MCF 10A (cell line): ENCODE measurements around the gene USP13. TPM values are rescaled to one million over a fixed set of nuclear protein-coding genes. Genes with fewer than 3 reads are reported as not detected.

ENCODE experiments used
- Bru-seq: library from RNA; stranded (reverse); fragments of 400-500 nt; gene quantifications from one replicate; lab custom pipeline; 2021; lab: Mats Ljungman, UMichigan
- BruChase-seq, 2 experiments: library from RNA; stranded (reverse); fragments of 400-500 nt; gene quantifications; one replicate each; lab custom pipeline; 2021; lab: Mats Ljungman, UMichigan
- BruUV-seq: library from RNA; stranded (reverse); fragments of 400-500 nt; replicated peaks from 2 replicates; lab custom pipeline; 2021; lab: Mats Ljungman, UMichigan
- CTCF ChIA-PET: fragments of 300-600 bp; sonication (Branson Sonifier 250); formaldehyde crosslinking; extraction: SDS; loops from one replicate; lab custom pipeline; 2021; ENCODE audit warnings: antibody characterized with exemption, inconsistent platforms; lab: Yijun Ruan, JAX
- POLR2A ChIA-PET: fragments of 300-600, 350-650 bp; sonication (Branson Sonifier 250); formaldehyde crosslinking; extraction: SDS; loops from one replicate; lab custom pipeline; 2020; ENCODE audit warnings: antibody characterized with exemption, inconsistent platforms; lab: Yijun Ruan, JAX
- DNase-seq: peaks from one replicate; pipeline ENCODE4 v3.0.0-alpha.2; 2018; ENCODE audit not compliant: unreplicated experiment
- H3K27ac Mint-ChIP-seq: one replicate; pipeline ENCODE4 v1.8.0; 2022; ENCODE audit warnings: mild to moderate bottlenecking, low read depth, mixed read lengths; ENCODE audit not compliant: unreplicated experiment
- H3K27me3 Mint-ChIP-seq: one replicate; pipeline ENCODE4 v1.8.0; 2022; ENCODE audit warnings: mixed read lengths; ENCODE audit not compliant: insufficient read depth, unreplicated experiment
- H3K36me3 Mint-ChIP-seq: one replicate; pipeline ENCODE4 v1.8.0; 2022; ENCODE audit warnings: mild to moderate bottlenecking, moderate library complexity, mixed read lengths; ENCODE audit not compliant: insufficient read depth, unreplicated experiment
- H3K4me1 Mint-ChIP-seq: one replicate; pipeline ENCODE4 v1.8.0; 2022; ENCODE audit warnings: mixed read lengths; ENCODE audit not compliant: insufficient read depth, unreplicated experiment
- H3K4me3 Mint-ChIP-seq: one replicate; pipeline ENCODE4 v1.8.0; 2022; ENCODE audit warnings: mild to moderate bottlenecking, moderate library complexity, mixed read lengths; ENCODE audit not compliant: unreplicated experiment
- H3K9me3 Mint-ChIP-seq: one replicate; pipeline ENCODE4 v1.8.0; 2022; ENCODE audit warnings: mixed read lengths; ENCODE audit not compliant: unreplicated experiment
- CTCF ChIP-seq: fragments of 200-600 bp; IDR thresholded peaks from one replicate; pipeline ENCODE4 v1.8.0; 2022; ENCODE audit warnings: antibody characterized with exemption, mild to moderate bottlenecking; ENCODE audit not compliant: unreplicated experiment
- intact Hi-C: fragments of 100-400 bp; cut with micrococcal nuclease; formaldehyde crosslinking; loops from 2 replicates; pipeline ENCODE4 v1.14.1; 2022
- long read RNA-seq: library from polyadenylated mRNA; stranded (forward); transcript quantifications from one replicate; pipeline ENCODE4 v2.0.0, GENCODE V29; 2022
- total RNA-seq: library from RNA; stranded (reverse); gene quantifications from 2 replicates; pipeline ENCODE4 v1.2.3, GENCODE V29; 2022

Gene USP13
- 9.7 and 11.6 TPM in 2 replicates for total RNA-seq
- percentile 61 among the genes with signal in this experiment for Bru-seq, nascent RNA
- percentile 54 among the genes with signal in this experiment for BruChase-seq, experiment 1, labeled RNA remaining after a 6-hour chase
- BruChase-seq, experiment 2, labeled RNA remaining after a 2-hour chase, result percentile 56 among the genes with signal in this experiment
- long read RNA-seq, full-length matches to known transcripts, result 5 of 16 reads
- long read RNA-seq, partial matches to known transcripts, result 2 of 16 reads
- long read RNA-seq, other reads (novel, unspliced or antisense), result 9 of 16 reads

- peak within 1 kb of the TSS; percentile 82 for H3K27ac Mint-ChIP-seq
- BruUV-seq, result no TSS peak
- intact Hi-C loops, result loop anchor here (5.0 kb wide), 1 partner anchor 110 kb away; no protein-coding TSS in a partner anchor
- no peaks in the 10 kb centered on the region for H3K9me3 Mint-ChIP-seq
- peak; percentile 5 for TF ChIP-seq CTCF
- DNase-seq, result peak; percentile 78
- H3K27me3 Mint-ChIP-seq, result no peaks in the 10 kb centered on the region
- peak within 1 kb of the TSS; percentile 85 for H3K4me3 Mint-ChIP-seq
- POLR2A ChIA-PET, result interaction anchor here (0.7 to 2.8 kb wide), 7 partner anchors 20 to 1259 kb away, joined by 3 to 20 read pairs (median 3); partner anchors contain the start of genes MRPL47 and NDUFB5
- H3K36me3 Mint-ChIP-seq, result peaks cover 8% of the 10 kb centered on the region
- CTCF ChIA-PET, result interaction anchor here (0.5 to 1.4 kb wide), 3 partner anchors 11 to 231 kb away, joined by 3 to 4 read pairs (median 3); no protein-coding TSS in a partner anchor
- peaks cover 5% of the 10 kb centered on the region for H3K4me1 Mint-ChIP-seq
Measured at GRCh38 chr3:179652447-179653095, at the start of gene USP13. Gene USP13 (plus strand): TSS chr3:179653040. CDS start chr3:179653226, 186 bp downstream.

- Mint-ChIP-seq H3K9me3 (no peaks in the 10 kb centered on the region), H3K4me3 (peak overlapping the region; percentile 100), H3K27ac (peak overlapping the region; percentile 100), H3K36me3 (peaks cover 58% of the 10 kb centered on the region), H3K4me1 (peaks cover 9% of the 10 kb centered on the region), H3K27me3 (no peaks in the 10 kb centered on the region)
- no peak for TF ChIP-seq CTCF
- ChIA-PET CTCF (interaction anchor here (0.7 to 1.0 kb wide), 3 partner anchors 20 to 159 kb away, joined by 3 to 4 read pairs (median 3); no protein-coding TSS in a partner anchor), POLR2A (interaction anchor here (0.6 to 3.2 kb wide), 9 partner anchors 10 to 256 kb away, joined by 3 to 40 read pairs (median 5); partner anchors contain the start of genes ACTL6A and MFN1)
- intact Hi-C loops, result no loop called here
- BruUV-seq, result no TSS peak
- no peak for DNase-seq
Measured at GRCh38 chr3:179603321-179603720, 49.5 kb upstream of the USP13 start.

GRCh38 chr3:179603831-179604230 is 49.0 kb upstream of the USP13 start:
- no TSS peak for BruUV-seq
- ChIA-PET CTCF (interaction anchor here (0.9 to 1.0 kb wide), 2 partner anchors 34 to 159 kb away, joined by 3 to 4 read pairs; no protein-coding TSS in a partner anchor), POLR2A (interaction anchor here (0.8 to 3.2 kb wide), 8 partner anchors 10 to 256 kb away, joined by 3 to 40 read pairs (median 8); partner anchors contain the start of genes ACTL6A and MFN1)
- peaks cover 9% of the 10 kb centered on the region for H3K4me1 Mint-ChIP-seq
- peak overlapping the region; percentile 100 for H3K4me3 Mint-ChIP-seq
- peak overlapping the region; percentile 100 for H3K27ac Mint-ChIP-seq
- H3K27me3 Mint-ChIP-seq, result no peaks in the 10 kb centered on the region
- DNase-seq, result no peak
- H3K9me3 Mint-ChIP-seq, result no peaks in the 10 kb centered on the region
- no peak for TF ChIP-seq CTCF
- H3K36me3 Mint-ChIP-seq, result peaks cover 56% of the 10 kb centered on the region
- intact Hi-C loops, result no loop called here
